K562 (cell line): ENCODE results near the gene BIRC5. TPM values are rescaled to one million over a fixed set of nuclear protein-coding genes. Genes with fewer than 3 reads are reported as not detected.

ENCODE experiments used
- GTF2F1 ChIP-seq: IDR thresholded peaks from 2 replicates; pipeline ENCODE4 v1.6.1; 2011; ENCODE audit warnings: low read depth, low read length, improper control_type of control experiment
- HDAC6 ChIP-seq: IDR thresholded peaks from 2 replicates; pipeline ENCODE4 v1.6.1; 2012; ENCODE audit warnings: low read depth, mild to moderate bottlenecking, control low read depth, inconsistent platforms, low read length, moderate library complexity
- KDM2B ChIP-seq: fragments of 250-450 bp; sonication (Bioruptor Pico); IDR thresholded peaks from 2 replicates; pipeline ENCODE4 v1.8.0; 2021; ENCODE audit warnings: mild to moderate bottlenecking, moderate library complexity
- MED1 ChIP-seq: sonication (generic); formaldehyde crosslinking; IDR thresholded peaks from 2 replicates; pipeline ENCODE4 v1.8.1; 2023; ENCODE audit warnings: missing genetic modification reagents, borderline replicate concordance
- PHF8 ChIP-seq: fragments of 200-600 bp; sonication (generic); IDR thresholded peaks from 2 replicates; pipeline ENCODE4 v1.6.1; 2012; ENCODE audit warnings: mixed run types, mild to moderate bottlenecking, inconsistent platforms, low read length, moderate library complexity, borderline replicate concordance
- PHTF2 ChIP-seq: fragments of 250-450 bp; sonication (Bioruptor Pico); IDR thresholded peaks from 2 replicates; pipeline ENCODE4 v1.5.0; 2021; ENCODE audit warnings: mild to moderate bottlenecking
- RNF2 ChIP-seq: sonication (generic); IDR thresholded peaks from 2 replicates; pipeline ENCODE4 v1.6.1; 2016
- SETDB1 ChIP-seq: IDR thresholded peaks from one replicate; pipeline ENCODE4 v1.6.1; 2012; ENCODE audit warnings: low read length, control low read depth, inconsistent platforms
- SMAD2 ChIP-seq: fragments of 150-350 bp; IDR thresholded peaks from 2 replicates; pipeline ENCODE4 v1.6.1; 2014; ENCODE audit warnings: low read depth, mild to moderate bottlenecking, low read length
- ZNF124 ChIP-seq: sonication (generic); formaldehyde crosslinking; IDR thresholded peaks from 2 replicates; pipeline ENCODE4 v1.8.1; 2022; ENCODE audit warnings: missing genetic modification reagents
- ZNF197 ChIP-seq: fragments of 200-800 bp; sonication (Bioruptor generic); IDR thresholded peaks from 2 replicates; pipeline ENCODE4 v1.6.1; 2016; ENCODE audit warnings: low read depth, missing genetic modification characterization, missing compliant biosample characterization
- polyA plus RNA-seq, 8 experiments: library from polyadenylated mRNA; depleted of rRNA in 4 of 8; stranded (reverse) in 5 of 8; unstranded in 3 of 8; fragments of >200 nt; fragmentation: Nextera tagmentation in 2 of 8; fragmentation: Illumina TruSeq in 1 of 8; extraction: Ambion mirVana in 2 of 8; extraction: Trizol in 1 of 8; gene quantifications; 2 replicates each; pipeline versions ENCODE4 v1.2.1 to v1.2.3, GENCODE V29; 2011 to 2014; ENCODE audit warnings: inconsistent platforms in 1 of 8, missing spikeins in 1 of 8
- total RNA-seq, 7 experiments: library from RNA; depleted of rRNA in 6 of 7; stranded (reverse); fragments of >200 nt in 6 of 7; fragmentation: Illumina TruSeq in 2 of 7; extraction: Trizol in 2 of 7; gene quantifications; 2 replicates each; pipeline versions ENCODE4 v1.2.1 to v1.2.3, GENCODE V29; 2011 to 2021; ENCODE audit warnings: low replicate concordance in 1 of 7
- TF ChIP-seq, protein P1 (sequence below): fragments of 450-650 bp; IDR thresholded peaks from 2 replicates; pipeline ENCODE4 v1.6.1; 2016; ENCODE audit warnings: mild to moderate bottlenecking
- TF ChIP-seq, protein P2 (sequence below): fragments of 450-650 bp; formaldehyde crosslinking; IDR thresholded peaks from 2 replicates; pipeline ENCODE4 v1.4.0; 2022; ENCODE audit warnings: mild to moderate bottlenecking, moderate library complexity
- TF ChIP-seq, protein P3 (sequence below): sonication (generic); formaldehyde crosslinking; IDR thresholded peaks from 2 replicates; pipeline ENCODE4 v1.8.0; 2022; ENCODE audit warnings: missing genetic modification reagents, mild to moderate bottlenecking, borderline replicate concordance
- TF ChIP-seq, protein P4 (sequence below): fragments of 250-450 bp; sonication (Bioruptor Pico); IDR thresholded peaks from 2 replicates; pipeline ENCODE4 v1.4.0; 2020; ENCODE audit warnings: mild to moderate bottlenecking, moderate library complexity
- TF ChIP-seq, protein P5 (sequence below): fragments of 450-650 bp; IDR thresholded peaks from 2 replicates; pipeline ENCODE4 v1.6.1; 2018; ENCODE audit warnings: mild to moderate bottlenecking, low read depth; ENCODE audit not compliant: partially characterized antibody
- TF ChIP-seq, protein P6 (sequence below): fragments of 450-650 bp; formaldehyde crosslinking; IDR thresholded peaks from 2 replicates; pipeline ENCODE4 v1.4.0; 2020; ENCODE audit warnings: mild to moderate bottlenecking, moderate library complexity

Gene BIRC5
- total and polyA plus RNA-seq, 9 of the 15 experiments (the other 6 are each of a cell fraction or from before 2014, with no cell fraction given): 64.4 to 140 (median 101) TPM

DNA sequence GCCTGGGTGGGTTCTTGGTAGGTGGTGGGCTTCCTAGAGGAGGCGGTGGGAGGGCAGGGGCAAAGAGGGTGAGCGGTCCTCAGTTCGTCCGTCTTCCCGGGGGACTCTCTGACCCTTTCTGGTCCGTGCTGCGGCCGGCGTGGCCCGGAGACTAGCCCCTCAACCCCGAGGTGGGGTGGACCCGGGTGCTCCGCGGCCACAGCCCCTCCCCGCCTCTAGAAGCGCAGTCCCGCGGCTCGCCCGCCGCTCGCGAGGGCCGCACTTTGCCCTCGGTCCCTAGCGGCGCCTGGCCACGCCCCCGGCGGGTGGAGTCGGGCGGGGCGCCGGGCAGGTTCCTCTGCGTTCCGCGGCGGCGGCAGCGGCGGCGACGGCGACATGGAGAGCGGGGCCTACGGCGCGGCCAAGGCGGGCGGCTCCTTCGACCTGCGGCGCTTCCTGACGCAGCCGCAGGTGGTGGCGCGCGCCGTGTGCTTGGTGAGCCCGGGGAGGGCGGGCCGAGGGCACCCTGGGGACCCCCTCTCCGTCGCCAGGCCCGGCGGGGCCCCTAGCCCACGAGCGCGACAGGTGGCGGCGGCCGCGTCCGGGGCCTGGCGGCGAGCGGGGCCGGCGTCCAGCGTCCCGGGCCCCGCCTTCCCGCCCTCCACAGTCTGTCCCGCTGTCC is 45.7 kb upstream of the BIRC5 start, which contains the start of gene SYNGR2 (continued):
- TF ChIP-seq HDAC6 (no peak), MED1 (no peak), KDM2B (CRISPR knock-in tag) (no peak), ZNF197 (no peak), SETDB1 (no peak), PHF8 (peak; percentile 66; the same call in 1 of the 2 replicates), GTF2F1 (no peak), SMAD2 (no peak), PHTF2 (no peak), ZNF124 (CRISPR knock-in tag) (no peak), RNF2 (no peak)
- TF ChIP-seq, protein P1, sequence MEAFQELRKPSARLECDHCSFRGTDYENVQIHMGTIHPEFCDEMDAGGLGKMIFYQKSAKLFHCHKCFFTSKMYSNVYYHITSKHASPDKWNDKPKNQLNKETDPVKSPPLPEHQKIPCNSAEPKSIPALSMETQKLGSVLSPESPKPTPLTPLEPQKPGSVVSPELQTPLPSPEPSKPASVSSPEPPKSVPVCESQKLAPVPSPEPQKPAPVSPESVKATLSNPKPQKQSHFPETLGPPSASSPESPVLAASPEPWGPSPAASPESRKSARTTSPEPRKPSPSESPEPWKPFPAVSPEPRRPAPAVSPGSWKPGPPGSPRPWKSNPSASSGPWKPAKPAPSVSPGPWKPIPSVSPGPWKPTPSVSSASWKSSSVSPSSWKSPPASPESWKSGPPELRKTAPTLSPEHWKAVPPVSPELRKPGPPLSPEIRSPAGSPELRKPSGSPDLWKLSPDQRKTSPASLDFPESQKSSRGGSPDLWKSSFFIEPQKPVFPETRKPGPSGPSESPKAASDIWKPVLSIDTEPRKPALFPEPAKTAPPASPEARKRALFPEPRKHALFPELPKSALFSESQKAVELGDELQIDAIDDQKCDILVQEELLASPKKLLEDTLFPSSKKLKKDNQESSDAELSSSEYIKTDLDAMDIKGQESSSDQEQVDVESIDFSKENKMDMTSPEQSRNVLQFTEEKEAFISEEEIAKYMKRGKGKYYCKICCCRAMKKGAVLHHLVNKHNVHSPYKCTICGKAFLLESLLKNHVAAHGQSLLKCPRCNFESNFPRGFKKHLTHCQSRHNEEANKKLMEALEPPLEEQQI: no peak
- TF ChIP-seq, protein P2, sequence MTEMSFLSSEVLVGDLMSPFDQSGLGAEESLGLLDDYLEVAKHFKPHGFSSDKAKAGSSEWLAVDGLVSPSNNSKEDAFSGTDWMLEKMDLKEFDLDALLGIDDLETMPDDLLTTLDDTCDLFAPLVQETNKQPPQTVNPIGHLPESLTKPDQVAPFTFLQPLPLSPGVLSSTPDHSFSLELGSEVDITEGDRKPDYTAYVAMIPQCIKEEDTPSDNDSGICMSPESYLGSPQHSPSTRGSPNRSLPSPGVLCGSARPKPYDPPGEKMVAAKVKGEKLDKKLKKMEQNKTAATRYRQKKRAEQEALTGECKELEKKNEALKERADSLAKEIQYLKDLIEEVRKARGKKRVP (CRISPR knock-in tag): no peak
- TF ChIP-seq, protein P3, sequence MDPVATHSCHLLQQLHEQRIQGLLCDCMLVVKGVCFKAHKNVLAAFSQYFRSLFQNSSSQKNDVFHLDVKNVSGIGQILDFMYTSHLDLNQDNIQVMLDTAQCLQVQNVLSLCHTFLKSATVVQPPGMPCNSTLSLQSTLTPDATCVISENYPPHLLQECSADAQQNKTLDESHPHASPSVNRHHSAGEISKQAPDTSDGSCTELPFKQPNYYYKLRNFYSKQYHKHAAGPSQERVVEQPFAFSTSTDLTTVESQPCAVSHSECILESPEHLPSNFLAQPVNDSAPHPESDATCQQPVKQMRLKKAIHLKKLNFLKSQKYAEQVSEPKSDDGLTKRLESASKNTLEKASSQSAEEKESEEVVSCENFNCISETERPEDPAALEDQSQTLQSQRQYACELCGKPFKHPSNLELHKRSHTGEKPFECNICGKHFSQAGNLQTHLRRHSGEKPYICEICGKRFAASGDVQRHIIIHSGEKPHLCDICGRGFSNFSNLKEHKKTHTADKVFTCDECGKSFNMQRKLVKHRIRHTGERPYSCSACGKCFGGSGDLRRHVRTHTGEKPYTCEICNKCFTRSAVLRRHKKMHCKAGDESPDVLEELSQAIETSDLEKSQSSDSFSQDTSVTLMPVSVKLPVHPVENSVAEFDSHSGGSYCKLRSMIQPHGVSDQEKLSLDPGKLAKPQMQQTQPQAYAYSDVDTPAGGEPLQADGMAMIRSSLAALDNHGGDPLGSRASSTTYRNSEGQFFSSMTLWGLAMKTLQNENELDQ (CRISPR knock-in tag): no peak
- TF ChIP-seq, protein P4, sequence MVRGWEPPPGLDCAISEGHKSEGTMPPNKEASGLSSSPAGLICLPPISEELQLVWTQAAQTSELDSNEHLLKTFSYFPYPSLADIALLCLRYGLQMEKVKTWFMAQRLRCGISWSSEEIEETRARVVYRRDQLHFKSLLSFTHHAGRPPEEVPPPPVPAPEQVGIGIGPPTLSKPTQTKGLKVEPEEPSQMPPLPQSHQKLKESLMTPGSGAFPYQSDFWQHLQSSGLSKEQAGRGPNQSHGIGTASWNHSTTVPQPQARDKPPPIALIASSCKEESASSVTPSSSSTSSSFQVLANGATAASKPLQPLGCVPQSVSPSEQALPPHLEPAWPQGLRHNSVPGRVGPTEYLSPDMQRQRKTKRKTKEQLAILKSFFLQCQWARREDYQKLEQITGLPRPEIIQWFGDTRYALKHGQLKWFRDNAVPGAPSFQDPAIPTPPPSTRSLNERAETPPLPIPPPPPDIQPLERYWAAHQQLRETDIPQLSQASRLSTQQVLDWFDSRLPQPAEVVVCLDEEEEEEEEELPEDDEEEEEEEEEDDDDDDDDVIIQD (CRISPR knock-in tag): no peak
- TF ChIP-seq, protein P5, sequence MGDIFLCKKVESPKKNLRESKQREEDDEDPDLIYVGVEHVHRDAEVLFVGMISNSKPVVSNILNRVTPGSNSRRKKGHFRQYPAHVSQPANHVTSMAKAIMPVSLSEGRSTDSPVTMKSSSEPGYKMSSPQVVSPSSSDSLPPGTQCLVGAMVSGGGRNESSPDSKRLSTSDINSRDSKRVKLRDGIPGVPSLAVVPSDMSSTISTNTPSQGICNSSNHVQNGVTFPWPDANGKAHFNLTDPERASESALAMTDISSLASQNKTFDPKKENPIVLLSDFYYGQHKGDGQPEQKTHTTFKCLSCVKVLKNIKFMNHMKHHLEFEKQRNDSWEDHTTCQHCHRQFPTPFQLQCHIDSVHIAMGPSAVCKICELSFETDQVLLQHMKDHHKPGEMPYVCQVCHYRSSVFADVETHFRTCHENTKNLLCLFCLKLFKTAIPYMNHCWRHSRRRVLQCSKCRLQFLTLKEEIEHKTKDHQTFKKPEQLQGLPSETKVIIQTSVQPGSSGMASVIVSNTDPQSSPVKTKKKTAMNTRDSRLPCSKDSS: no peak
- TF ChIP-seq, protein P6, sequence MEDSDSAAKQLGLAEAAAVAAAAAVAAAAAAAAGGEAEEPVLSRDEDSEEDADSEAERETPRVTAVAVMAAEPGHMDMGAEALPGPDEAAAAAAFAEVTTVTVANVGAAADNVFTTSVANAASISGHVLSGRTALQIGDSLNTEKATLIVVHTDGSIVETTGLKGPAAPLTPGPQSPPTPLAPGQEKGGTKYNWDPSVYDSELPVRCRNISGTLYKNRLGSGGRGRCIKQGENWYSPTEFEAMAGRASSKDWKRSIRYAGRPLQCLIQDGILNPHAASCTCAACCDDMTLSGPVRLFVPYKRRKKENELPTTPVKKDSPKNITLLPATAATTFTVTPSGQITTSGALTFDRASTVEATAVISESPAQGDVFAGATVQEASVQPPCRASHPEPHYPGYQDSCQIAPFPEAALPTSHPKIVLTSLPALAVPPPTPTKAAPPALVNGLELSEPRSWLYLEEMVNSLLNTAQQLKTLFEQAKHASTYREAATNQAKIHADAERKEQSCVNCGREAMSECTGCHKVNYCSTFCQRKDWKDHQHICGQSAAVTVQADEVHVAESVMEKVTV (CRISPR knock-in tag): no peak
